Epithelial cell of esophagus (primary cell): ENCODE results near the gene LCE1A.

Experiments used
- DNase-seq: peaks from one replicate; pipeline ENCODE4 v3.0.0; 2010; ENCODE audit warnings: low read depth
- H3K4me3 ChIP-seq: 2 replicates; pipeline ENCODE4 v1.5.1; 2011; ENCODE audit warnings: mild to moderate bottlenecking, low read length, control low read depth
- TF ChIP-seq, protein P1 (sequence below): IDR thresholded peaks from 2 replicates; pipeline ENCODE4 v1.5.1; 2011; ENCODE audit warnings: low read depth, mild to moderate bottlenecking, low read length, control low read depth, inconsistent platforms; ENCODE audit not compliant: insufficient read depth; ENCODE audit errors: missing control alignments

Gene LCE1A, protein sequence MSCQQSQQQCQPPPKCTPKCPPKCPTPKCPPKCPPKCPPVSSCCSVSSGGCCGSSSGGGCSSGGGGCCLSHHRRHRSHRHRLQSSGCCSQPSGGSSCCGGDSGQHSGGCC

DNA sequence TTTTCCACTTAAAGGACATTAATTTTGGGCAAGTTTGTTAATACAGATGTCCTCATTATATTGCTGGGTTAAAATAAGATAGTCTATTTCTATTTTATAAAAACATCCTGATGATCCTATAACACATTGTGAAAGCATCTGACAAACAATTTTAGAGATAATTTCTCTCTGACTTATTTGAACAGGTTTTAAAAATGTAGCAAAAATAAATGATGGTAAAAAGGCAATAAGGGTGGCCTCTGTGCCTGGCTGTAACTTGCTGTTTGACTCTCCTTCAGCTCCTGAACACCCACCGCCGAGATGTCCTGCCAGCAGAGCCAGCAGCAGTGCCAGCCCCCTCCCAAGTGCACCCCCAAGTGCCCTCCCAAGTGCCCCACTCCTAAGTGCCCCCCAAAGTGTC is at the start of gene LCE1A:
TSS of gene LCE1A (plus strand) at position 301 of the 400 bp plus-strand sequence. CDS start at position 301, 0 bp downstream.
- H3K4me3 ChIP-seq, result no peak within 1 kb of the TSS
- DNase-seq, result no peak
- TF ChIP-seq, protein P1, sequence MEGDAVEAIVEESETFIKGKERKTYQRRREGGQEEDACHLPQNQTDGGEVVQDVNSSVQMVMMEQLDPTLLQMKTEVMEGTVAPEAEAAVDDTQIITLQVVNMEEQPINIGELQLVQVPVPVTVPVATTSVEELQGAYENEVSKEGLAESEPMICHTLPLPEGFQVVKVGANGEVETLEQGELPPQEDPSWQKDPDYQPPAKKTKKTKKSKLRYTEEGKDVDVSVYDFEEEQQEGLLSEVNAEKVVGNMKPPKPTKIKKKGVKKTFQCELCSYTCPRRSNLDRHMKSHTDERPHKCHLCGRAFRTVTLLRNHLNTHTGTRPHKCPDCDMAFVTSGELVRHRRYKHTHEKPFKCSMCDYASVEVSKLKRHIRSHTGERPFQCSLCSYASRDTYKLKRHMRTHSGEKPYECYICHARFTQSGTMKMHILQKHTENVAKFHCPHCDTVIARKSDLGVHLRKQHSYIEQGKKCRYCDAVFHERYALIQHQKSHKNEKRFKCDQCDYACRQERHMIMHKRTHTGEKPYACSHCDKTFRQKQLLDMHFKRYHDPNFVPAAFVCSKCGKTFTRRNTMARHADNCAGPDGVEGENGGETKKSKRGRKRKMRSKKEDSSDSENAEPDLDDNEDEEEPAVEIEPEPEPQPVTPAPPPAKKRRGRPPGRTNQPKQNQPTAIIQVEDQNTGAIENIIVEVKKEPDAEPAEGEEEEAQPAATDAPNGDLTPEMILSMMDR, result no peak

DNA sequence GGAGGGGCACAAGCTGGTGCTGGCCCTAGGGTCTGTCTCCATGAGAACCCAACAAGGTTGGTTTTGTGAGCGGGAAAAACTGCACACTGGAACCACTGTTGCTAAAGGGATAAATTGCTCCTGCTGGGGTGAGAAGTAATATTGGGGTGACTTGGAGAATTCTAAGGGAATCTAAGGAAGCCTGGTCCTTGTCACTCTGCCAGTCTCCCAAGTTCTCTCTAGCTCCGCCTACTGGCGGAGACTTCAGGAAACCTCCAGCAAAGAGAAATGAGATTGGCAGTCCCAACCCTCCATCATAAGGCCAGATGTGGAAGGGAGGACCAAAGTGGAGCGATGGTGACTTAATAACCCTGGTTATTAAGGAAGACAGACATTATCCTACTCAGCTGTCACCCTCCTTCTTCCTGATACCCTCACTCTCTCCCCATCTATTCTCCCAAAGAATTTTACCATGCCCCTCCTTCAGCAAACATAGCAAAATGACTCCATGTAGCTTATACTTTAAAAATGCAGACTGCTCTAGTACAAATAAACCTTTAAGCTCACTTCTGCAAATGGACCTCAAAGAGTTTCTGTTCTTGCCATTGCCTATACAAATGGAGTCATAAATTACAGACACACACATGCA is 49.6 kb upstream of the LCE1A start:
- DNase-seq, result peak; percentile 61
- H3K4me3 ChIP-seq, result no peak overlapping the region
- TF ChIP-seq, protein P1, result peak; percentile 73

DNA sequence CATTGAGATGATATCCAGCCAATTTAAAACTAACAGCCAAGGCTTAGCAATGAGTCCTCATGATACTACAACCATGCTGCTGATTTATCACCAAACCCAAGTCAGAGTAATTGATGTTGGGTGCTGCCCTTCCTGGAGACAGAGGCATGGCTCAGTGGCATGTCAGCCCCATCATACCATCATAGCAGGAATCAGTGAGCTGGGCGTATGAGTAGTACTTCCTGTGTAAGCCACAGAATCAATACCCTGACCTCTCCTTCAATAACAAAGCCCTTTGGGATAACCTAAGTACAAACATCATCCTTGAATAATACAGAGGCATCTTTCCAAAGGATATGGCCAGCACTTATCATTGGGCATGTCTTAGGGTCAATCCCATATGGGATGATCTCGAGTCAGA is 44.2 kb upstream of the LCE1A start:
- TF ChIP-seq, protein P1, result no peak
- H3K4me3 ChIP-seq, result no peak overlapping the region
- DNase-seq, result peak; percentile 44

DNA sequence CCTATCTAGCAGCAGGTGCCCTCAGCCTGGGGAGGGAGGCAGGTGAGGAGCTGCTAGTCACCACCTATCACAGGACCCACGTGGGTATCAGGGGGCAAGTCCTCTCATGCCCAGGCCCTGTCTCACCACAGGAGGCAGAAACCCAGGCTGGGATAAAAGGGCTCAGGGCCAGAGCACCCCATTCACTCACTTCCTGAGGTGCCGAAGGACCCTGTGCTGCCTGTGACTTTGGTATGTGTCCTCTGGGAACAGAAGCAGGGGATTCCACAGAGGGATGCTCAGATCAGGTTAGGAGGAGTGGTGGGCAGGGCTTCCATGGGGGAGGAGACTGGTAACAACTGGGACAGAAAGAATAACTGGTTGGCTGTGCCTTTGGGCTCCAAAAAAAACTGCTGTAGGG is 41.2 kb upstream of the LCE1A start, which contains the start of gene LCE1E:
TSS of gene LCE1E (plus strand) at position 181 of the 400 bp plus-strand sequence. CDS start 1,043 bp downstream, outside the sequence.
- no peak within 1 kb of the TSS for H3K4me3 ChIP-seq
- TF ChIP-seq, protein P1, result peak; percentile 30
- DNase-seq, result peak; percentile 91

DNA sequence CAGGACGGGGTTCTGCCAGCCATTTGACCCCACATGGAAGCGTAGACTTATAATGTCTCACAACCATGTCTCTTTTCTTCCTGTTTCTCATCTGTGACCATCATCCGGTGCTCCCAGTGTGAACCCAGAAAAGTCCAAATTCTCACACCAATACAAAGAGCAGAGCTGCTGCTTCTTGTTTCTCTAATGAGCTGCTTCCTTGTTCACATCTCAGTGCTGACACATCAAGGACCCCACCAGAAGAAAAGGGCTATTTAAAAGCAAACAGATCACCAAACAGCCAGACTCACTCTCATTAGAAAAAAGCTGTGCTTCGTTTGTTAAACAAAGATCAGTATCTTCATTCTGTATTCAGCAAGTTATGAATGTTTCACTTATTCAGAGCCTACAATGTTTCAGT is 31.6 kb upstream of the LCE1A start:
- no peak for DNase-seq
- H3K4me3 ChIP-seq, result no peak overlapping the region
- TF ChIP-seq, protein P1, result no peak

DNA sequence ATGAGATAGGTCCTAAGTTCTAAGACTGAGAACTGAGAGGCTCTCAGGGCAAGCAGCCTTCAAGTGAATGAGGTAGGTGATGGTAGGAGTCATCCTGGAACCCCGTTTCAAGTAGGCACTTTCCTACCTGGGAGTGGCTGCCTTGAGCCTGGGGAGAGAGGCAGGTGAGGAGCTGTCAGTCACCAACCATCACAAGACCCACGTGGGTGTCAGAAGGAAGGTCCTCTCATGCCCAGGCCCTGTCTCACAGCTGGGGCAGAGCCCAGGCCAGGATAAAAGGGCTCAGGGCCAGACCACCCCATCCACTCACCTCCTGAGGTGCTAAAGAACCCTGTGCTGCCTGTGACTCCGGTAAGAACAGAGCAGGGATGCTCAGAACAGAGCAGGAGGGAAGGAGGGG is 30.9 kb upstream of the LCE1A start, which contains the start of gene LCE1D:
TSS of gene LCE1D (plus strand) at position 301 of the 400 bp plus-strand sequence. CDS start 1,074 bp downstream, outside the sequence.
- TF ChIP-seq, protein P1, result no peak
- H3K4me3 ChIP-seq, result no peak within 1 kb of the TSS
- DNase-seq, result no peak
